Measurements from ENCODE around the gene LRRTM3. TPM values are rescaled to one million over a fixed set of nuclear protein-coding genes. Genes with fewer than 3 reads are reported as not detected.

LRRTM3 gene
- total RNA-seq, 1 donor from 2014 or later, result not detected

DNA sequence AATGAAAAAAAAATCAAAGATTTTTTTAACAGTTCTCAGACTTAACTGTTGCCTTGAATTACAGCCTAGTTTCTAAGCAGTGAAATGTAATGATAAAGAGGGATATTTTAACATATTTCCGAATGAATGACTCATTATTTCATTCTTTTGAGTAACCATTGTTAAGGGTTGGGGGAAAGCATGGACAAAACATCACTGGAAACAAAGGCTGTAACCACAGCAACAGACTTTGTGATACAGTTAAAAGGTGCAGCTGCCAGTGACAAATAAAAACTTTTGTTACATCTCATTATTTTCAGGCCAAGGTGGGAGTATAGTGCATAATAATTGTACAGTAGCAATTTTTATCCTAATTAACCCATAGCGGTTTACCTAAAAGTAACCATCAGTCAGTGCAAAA, 172.6 kb downstream of the LRRTM3 start:
- FAIRE-seq, result no peak

DNA sequence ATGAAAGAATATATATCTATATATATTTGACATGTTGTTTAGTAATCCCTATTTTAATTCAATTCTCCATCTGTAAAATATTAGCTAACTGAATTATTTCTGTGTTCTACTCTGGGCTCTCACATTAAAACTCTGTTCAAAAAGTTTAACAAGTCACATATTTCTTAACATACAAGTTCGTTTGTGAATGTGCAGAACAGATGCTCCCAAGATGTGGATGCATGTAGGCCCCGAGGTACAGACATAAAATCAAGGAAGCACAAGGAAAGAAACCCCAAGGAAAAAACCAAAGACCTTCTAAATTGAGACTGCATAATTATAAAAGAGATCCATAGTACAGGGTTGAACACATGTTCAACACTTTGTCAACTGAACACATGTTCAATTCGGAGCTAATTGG, 175.1 kb downstream of the LRRTM3 start:
- FAIRE-seq (no peak), DNase-seq (ENCODE audit: low read depth) (no peak)
- TF ChIP-seq CTCF (IDR thresholded peaks at IDR 0.05; ENCODE audit: insufficient read depth, low read length, severe bottlenecking), result no peak
- Histone ChIP-seq H3K4me3 (ENCODE audit: low read depth, low read length) (no peak overlapping the region), H3K36me3 (ENCODE audit: control insufficient read depth, insufficient read depth, low read length) (no peaks in the 10 kb centered on the region), H3K27me3 (ENCODE audit: control insufficient read depth, insufficient read depth, low read length) (no peaks in the 10 kb centered on the region)

More for the DNA sequence above, 172.6 kb downstream of the LRRTM3 start:
- Histone ChIP-seq H3K27me3 (ENCODE audit: control insufficient read depth, insufficient read depth, low read length) (no peaks in the 10 kb centered on the region), H3K36me3 (ENCODE audit: control insufficient read depth, insufficient read depth, low read length) (no peaks in the 10 kb centered on the region), H3K4me3 (ENCODE audit: low read depth, low read length) (no peak overlapping the region)
- TF ChIP-seq CTCF (IDR thresholded peaks at IDR 0.05; ENCODE audit: insufficient read depth, low read length, severe bottlenecking), result no peak
- DNase-seq (ENCODE audit: low read depth), result no peak

DNA sequence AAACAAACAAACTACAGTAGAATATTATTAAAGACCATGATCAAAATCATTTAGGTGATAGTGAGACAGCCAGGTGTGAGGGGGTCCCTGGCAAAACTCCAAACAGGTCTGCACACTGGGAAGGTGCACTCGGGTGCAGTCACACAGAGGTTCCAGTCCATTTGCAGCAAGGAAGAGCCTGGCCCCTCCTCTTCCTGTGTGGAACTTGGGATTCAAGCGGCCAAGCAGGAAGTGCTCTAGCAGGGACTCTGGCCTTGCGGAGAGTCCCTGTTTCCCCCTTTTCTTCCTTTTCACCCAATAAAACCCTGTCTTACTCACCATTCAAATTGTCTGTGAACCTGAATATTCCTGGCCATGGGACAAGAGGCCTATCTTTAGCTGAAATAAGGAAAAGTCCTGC, 181.8 kb downstream of the LRRTM3 start:
- Histone ChIP-seq H3K36me3 (ENCODE audit: control insufficient read depth, insufficient read depth, low read length) (no peaks in the 10 kb centered on the region), H3K27me3 (ENCODE audit: control insufficient read depth, insufficient read depth, low read length) (no peaks in the 10 kb centered on the region), H3K4me3 (ENCODE audit: low read depth, low read length) (no peak overlapping the region)
- TF ChIP-seq CTCF (IDR thresholded peaks at IDR 0.05; ENCODE audit: insufficient read depth, low read length, severe bottlenecking), result no peak
- no peak for DNase-seq (ENCODE audit: low read depth)
- FAIRE-seq, result no peak

DNA sequence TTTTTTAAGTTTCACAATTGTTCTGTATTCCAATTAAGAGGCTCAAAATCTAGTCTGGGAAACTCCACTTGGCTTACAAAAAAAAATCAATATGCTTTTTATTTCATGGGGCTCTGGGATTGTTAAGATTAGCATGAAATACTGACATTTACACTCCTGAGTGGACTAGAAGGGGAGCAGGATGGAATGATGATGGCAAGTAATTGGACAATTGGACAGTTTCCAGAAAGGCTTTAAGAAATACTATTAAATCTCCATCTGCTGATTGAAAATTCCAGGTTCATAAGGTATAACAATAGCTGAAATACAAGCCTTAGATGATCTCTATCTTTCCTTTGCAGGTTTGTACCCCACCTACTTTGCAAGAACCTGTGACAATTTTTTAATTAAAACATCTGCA, 184.4 kb downstream of the LRRTM3 start:
- TF ChIP-seq CTCF (IDR thresholded peaks at IDR 0.05; ENCODE audit: insufficient read depth, low read length, severe bottlenecking), result no peak
- no peaks in the 10 kb centered on the region for H3K36me3 ChIP-seq (ENCODE audit: control insufficient read depth, insufficient read depth, low read length)
- no peak for DNase-seq (ENCODE audit: low read depth)
- no peaks in the 10 kb centered on the region for H3K27me3 ChIP-seq (ENCODE audit: control insufficient read depth, insufficient read depth, low read length)
- H3K4me3 ChIP-seq (ENCODE audit: low read depth, low read length), result no peak overlapping the region
- no peak for FAIRE-seq

GRCh38 chr10:67112765-67113164, 186.9 kb downstream of the LRRTM3 start:
- DNase-seq (ENCODE audit: low read depth), result no peak
- Histone ChIP-seq H3K27me3 (ENCODE audit: control insufficient read depth, insufficient read depth, low read length) (no peaks in the 10 kb centered on the region), H3K36me3 (ENCODE audit: control insufficient read depth, insufficient read depth, low read length) (no peaks in the 10 kb centered on the region), H3K4me3 (ENCODE audit: low read depth, low read length) (no peak overlapping the region)
- TF ChIP-seq CTCF (IDR thresholded peaks at IDR 0.05; ENCODE audit: insufficient read depth, low read length, severe bottlenecking), result no peak
- FAIRE-seq, result no peak

DNA sequence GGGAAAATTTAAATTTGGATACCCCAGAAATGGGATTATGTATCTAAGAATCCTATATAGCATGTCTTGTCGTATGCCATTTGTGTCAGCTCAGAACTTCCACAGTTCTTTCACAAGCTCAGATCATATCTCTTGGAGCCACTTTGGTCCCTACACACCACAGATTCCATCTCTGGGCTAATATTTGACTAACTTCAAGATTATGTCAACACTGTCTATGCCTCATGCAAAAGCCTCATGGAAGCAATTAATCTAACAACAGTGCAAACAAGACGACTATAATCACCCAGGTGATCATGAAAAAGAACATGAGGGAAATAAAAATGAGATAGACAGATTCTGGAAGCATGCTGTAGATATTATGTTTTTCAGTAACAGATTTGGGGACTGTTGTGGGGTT, 189.1 kb downstream of the LRRTM3 start:
- Histone ChIP-seq H3K27me3 (ENCODE audit: control insufficient read depth, insufficient read depth, low read length) (no peaks in the 10 kb centered on the region), H3K4me3 (ENCODE audit: low read depth, low read length) (no peak overlapping the region), H3K36me3 (ENCODE audit: control insufficient read depth, insufficient read depth, low read length) (no peaks in the 10 kb centered on the region)
- DNase-seq (ENCODE audit: low read depth), result no peak
- TF ChIP-seq CTCF (IDR thresholded peaks at IDR 0.05; ENCODE audit: insufficient read depth, low read length, severe bottlenecking), result no peak
- FAIRE-seq, result no peak
